GM23338 (cell line): ENCODE results near the gene OSBPL5.

Experiments used
- EZH2 ChIP-seq: fragments of 200-600 bp; sonication (generic); IDR thresholded peaks from one replicate; pipeline ENCODE4 v1.8.0; 2017; ENCODE audit warnings: antibody characterized with exemption, mild to moderate bottlenecking, low read depth; ENCODE audit not compliant: unreplicated experiment
- TF ChIP-seq, protein P1 (sequence below), 2 experiments: fragments of 200-600 bp in 1 of 2; sonication (generic) in 1 of 2; conservative IDR thresholded peaks; 2 replicates each; pipeline versions ENCODE4 v1.5.1 to v1.6.1; 2016 to 2017; ENCODE audit warnings: antibody characterized with exemption in 2 of 2, low read depth in 2 of 2, mild to moderate bottlenecking in 2 of 2, moderate library complexity in 1 of 2
- TF ChIP-seq, protein P2 (sequence below): IDR thresholded peaks from 2 replicates; pipeline ENCODE4 v1.6.1; 2016; ENCODE audit warnings: antibody characterized with exemption

DNA sequence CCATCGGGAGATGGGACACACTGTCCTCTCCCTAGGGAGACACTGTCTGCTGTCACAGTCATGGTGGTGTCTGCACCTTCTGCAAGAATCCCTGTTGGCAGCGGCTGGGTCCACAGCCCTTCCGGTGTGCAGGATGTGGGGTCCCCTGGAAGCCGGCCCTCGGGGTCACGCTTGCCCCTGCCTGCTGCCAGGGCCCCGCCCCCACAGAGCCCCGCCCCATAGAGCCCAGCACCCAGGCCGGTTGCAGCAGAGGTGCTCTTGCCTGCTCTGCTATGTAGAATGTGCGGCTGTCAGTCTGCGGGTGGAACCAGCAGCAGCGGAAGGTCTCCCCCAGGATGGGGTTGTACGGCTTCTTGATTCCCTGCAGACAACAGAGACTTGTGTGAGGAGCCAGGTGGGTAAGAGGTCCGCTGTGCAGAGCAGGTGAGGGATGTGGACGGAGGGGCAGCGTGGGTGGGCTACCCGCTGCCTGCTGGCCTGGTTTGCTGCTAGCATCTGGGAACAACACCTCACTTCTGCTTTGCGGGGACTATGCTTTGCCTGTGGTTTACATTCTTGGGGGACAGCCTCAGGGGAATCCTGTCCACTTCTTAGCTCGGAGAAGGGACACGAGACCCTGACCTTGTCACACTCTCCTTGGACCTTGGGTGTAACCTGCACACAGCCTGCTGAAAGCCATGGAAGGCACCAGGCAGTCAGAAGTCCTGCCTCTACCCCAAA is 63.0 kb downstream of the OSBPL5 start:
- TF ChIP-seq, protein P1, sequence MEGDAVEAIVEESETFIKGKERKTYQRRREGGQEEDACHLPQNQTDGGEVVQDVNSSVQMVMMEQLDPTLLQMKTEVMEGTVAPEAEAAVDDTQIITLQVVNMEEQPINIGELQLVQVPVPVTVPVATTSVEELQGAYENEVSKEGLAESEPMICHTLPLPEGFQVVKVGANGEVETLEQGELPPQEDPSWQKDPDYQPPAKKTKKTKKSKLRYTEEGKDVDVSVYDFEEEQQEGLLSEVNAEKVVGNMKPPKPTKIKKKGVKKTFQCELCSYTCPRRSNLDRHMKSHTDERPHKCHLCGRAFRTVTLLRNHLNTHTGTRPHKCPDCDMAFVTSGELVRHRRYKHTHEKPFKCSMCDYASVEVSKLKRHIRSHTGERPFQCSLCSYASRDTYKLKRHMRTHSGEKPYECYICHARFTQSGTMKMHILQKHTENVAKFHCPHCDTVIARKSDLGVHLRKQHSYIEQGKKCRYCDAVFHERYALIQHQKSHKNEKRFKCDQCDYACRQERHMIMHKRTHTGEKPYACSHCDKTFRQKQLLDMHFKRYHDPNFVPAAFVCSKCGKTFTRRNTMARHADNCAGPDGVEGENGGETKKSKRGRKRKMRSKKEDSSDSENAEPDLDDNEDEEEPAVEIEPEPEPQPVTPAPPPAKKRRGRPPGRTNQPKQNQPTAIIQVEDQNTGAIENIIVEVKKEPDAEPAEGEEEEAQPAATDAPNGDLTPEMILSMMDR (conservative IDR thresholded peaks at IDR 0.05; ENCODE audit: low read depth in 2 of 2): no peak
- TF ChIP-seq, protein P2, sequence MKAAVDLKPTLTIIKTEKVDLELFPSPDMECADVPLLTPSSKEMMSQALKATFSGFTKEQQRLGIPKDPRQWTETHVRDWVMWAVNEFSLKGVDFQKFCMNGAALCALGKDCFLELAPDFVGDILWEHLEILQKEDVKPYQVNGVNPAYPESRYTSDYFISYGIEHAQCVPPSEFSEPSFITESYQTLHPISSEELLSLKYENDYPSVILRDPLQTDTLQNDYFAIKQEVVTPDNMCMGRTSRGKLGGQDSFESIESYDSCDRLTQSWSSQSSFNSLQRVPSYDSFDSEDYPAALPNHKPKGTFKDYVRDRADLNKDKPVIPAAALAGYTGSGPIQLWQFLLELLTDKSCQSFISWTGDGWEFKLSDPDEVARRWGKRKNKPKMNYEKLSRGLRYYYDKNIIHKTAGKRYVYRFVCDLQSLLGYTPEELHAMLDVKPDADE: no peak
- no peak for TF ChIP-seq EZH2
